Measurements from ENCODE around the gene C1orf141.

C1orf141 gene

DNA sequence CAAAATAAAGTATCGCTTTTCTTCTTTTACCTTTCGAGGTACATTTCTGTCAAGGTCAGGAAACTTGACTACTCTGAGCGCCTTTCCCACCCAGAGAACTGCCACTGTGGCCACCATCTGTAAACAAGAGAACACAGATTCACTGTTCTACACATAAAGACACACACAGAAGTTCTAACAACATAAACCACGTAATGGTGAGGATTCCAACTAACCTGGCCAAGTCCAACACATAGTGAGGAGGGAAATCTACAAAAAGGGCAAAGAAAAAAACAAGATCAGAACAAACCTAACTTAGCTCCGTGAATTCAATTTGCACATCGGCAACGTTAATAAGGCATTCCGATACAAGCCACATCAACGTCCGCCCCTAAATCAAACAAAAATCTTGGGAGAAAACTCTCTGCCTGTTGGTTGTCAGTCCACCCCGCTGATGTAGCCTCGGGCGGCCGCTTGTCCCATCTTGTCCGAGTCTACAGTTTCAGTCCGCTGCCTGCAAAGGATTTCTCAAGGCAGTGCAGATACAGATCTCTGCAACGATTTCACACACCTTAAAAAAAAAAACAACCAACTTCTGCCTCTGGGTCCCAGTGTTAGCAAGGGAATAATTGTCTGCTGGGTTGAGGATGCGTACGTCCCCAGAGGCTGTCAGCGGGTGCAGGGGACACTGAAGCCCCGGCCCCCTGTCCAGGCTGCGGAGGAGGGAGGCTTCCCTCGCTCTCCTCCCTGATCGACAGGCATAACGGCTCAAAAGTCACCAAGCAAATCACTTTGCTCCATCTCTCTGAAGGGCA is 81.8 kb downstream of the C1orf141 start:
- TF ChIP-seq ZFX (IDR thresholded peaks at IDR 0.05): no peak
- TF ChIP-seq, protein P1, sequence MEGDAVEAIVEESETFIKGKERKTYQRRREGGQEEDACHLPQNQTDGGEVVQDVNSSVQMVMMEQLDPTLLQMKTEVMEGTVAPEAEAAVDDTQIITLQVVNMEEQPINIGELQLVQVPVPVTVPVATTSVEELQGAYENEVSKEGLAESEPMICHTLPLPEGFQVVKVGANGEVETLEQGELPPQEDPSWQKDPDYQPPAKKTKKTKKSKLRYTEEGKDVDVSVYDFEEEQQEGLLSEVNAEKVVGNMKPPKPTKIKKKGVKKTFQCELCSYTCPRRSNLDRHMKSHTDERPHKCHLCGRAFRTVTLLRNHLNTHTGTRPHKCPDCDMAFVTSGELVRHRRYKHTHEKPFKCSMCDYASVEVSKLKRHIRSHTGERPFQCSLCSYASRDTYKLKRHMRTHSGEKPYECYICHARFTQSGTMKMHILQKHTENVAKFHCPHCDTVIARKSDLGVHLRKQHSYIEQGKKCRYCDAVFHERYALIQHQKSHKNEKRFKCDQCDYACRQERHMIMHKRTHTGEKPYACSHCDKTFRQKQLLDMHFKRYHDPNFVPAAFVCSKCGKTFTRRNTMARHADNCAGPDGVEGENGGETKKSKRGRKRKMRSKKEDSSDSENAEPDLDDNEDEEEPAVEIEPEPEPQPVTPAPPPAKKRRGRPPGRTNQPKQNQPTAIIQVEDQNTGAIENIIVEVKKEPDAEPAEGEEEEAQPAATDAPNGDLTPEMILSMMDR (conservative IDR thresholded peaks at IDR 0.05): no peak
- peak overlapping the region; percentile 14; the same call in 1 of the 2 replicates for H3K27ac ChIP-seq

DNA sequence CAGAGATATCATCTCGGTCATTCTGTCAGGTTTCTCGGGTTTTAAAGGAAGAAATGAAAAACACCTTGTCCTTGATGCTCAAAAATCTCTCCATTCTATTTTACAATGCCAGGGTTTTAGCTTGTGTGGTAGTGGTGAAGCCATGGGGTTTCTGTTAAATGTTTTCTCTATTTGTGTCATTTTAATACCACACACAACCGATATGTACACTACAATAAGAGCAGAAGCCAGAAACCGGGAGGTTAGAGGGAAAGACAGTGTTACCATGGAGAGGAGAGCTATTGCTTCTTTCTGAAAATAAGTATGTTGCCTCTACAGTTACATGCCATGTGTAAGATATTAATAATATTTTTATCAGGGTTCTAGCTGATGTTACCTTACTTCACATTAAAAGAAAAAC is 83.6 kb downstream of the C1orf141 start:
- H3K27ac ChIP-seq: no peak overlapping the region
- TF ChIP-seq, protein P1 (conservative IDR thresholded peaks at IDR 0.05): no peak
- TF ChIP-seq ZFX (IDR thresholded peaks at IDR 0.05): no peak

DNA sequence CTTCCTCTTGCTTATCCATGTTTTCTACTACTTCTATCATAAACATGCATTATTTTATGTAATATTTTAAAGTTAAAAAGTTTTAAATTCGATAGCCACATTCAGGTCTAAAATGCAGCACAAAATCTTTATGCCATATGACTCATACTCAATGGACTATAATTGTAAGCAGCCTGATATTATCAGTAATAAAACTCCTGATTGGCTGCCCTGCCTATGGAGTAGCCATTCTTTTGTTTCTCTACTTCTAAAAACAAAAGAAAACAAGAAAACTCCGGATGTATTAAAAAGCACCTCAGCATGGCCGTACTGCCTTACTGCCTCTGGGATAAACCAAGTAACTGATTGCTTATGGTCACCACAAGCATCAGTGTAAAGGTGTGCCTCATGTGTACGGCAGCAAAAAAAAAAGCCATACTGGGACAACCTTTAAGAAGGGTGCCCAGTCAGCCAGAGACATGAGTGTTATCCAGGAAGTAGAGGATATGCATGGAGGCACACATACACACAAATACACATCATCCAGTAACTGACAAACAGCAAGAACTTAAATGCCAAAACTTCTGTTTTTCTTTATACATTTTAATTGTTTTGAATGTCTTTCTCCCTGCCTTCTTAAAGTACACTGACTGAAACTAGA is 90.0 kb downstream of the C1orf141 start:
- H3K27ac ChIP-seq: no peak overlapping the region
- TF ChIP-seq, protein P1 (conservative IDR thresholded peaks at IDR 0.05): no peak
- no peak for TF ChIP-seq ZFX (IDR thresholded peaks at IDR 0.05)

DNA sequence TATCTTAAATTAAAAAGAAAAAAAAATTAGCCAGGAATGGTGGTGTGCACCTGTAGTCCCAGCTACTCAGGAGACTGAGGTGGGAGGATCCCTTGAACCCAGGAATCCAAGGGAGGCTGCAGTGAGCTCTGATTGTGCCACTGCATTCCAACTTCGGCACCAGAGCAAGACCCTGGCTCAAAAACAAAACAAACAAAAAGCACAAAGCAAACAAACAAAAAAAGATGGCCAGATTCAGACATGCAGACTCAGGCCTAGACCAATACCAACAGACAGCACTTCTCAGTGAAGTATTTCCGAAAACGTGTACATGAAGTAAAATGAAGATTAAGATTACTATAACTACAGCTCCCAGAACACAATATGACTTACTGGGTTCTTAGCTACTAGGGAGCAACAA is 91.4 kb downstream of the C1orf141 start:
- H3K27ac ChIP-seq: no peak overlapping the region
- TF ChIP-seq, protein P1 (conservative IDR thresholded peaks at IDR 0.05): no peak
- no peak for TF ChIP-seq ZFX (IDR thresholded peaks at IDR 0.05)

Measured in C4-2B (cell line).